Measurements from ENCODE around the gene SLX9.

The SLX9 gene

DNA sequence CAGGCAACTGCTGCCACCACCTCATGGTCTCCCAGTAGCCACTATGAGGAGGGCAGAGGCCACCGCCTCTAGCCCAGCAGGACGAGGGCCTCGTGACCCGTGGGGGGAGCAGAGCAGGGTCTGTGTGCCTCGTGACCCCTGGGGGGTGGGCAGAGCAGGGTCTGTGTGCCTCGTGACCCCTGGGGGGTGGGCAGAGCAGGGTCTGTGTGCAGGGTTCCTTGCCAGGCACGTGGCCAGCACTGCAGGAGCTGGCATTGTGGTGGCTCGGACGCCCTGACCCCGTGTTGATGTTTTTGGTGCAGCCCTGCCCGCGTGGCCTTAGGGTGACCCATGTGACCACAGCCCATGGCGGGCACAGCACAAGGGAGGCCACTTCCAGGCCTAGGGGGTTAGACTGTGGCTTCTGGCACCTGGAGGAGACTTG, 52.8 kb downstream of the SLX9 start:
- no peak overlapping the region for H3K4me3 ChIP-seq (ENCODE audit: low read depth, low read length)
- TF ChIP-seq, protein P1, sequence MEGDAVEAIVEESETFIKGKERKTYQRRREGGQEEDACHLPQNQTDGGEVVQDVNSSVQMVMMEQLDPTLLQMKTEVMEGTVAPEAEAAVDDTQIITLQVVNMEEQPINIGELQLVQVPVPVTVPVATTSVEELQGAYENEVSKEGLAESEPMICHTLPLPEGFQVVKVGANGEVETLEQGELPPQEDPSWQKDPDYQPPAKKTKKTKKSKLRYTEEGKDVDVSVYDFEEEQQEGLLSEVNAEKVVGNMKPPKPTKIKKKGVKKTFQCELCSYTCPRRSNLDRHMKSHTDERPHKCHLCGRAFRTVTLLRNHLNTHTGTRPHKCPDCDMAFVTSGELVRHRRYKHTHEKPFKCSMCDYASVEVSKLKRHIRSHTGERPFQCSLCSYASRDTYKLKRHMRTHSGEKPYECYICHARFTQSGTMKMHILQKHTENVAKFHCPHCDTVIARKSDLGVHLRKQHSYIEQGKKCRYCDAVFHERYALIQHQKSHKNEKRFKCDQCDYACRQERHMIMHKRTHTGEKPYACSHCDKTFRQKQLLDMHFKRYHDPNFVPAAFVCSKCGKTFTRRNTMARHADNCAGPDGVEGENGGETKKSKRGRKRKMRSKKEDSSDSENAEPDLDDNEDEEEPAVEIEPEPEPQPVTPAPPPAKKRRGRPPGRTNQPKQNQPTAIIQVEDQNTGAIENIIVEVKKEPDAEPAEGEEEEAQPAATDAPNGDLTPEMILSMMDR (IDR thresholded peaks at IDR 0.05; ENCODE audit: low read depth, low read length, missing control alignments) = no peak
- DNase-seq (ENCODE audit: low read depth) = no peak

DNA sequence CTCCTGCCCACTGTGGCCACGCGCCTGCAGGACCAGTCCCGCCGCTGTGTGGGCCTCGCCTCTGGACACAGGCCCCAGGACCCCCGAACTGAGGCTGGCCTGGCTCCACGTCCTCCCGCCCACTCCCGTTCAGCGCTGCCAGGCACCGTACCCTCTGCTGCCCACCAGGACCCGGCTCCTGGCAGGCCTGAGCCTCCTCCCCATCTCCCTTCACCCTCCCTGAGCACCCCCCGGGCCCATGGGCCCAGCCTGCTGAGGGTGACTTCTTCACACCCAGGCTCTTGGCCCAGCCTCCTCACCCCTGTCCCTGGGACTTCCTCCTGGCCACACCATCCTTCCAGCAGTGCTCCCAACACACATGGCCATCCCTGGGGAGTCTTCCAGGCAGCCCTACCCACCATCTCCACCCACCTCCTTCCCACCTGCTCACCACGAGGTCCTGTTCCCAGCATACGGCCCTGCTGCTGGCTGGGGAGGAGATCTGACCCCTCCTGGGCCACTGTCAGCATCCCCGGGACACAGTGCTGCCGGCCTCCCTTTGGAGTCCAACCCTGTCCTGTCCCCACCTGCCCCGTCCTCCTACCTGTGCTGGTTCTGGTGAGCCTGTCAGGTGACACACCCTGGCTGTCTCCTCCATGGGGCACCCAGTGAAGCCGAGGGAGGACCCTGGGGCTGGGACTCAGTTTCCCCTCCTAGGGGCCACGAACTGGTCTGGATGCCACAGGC, 53.7 kb downstream of the SLX9 start:
- no peak for DNase-seq (ENCODE audit: low read depth)
- TF ChIP-seq, protein P1 (IDR thresholded peaks at IDR 0.05; ENCODE audit: low read depth, low read length, missing control alignments) = no peak

DNA sequence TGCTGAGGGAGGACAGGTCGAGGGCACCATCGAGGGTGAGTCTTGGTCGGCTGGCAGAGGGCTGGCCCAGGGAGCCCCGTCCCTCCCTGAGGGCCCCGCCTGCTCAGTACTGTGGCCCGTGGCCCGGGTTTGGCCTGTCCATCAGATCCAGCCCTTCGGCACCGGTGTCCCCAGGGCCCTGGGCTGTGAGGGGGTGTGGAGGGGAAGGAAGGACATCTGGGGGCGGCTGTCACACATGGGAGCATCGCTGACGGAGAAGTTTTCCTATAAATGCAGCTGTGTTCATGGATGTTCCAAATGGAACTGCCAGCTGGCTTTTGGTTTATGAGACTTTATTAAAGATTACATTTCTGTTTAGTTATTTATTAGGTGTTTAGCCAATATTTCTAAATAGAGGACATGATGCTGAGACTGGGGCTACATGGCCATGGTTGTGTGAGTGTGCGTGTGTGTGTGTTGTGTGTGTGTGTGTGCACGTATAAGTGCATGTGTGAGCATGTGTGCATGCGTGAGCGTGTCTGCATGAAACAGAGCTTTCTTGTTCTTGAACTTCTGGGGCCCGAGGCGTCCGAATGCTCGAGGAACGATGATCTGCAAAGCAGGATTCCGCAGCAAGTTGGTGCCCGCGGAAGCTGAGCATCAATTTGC, 54.3 kb downstream of the SLX9 start:
- DNase-seq (ENCODE audit: low read depth) = no peak
- no peak overlapping the region for H3K4me3 ChIP-seq (ENCODE audit: low read depth, low read length)
- TF ChIP-seq, protein P1 (IDR thresholded peaks at IDR 0.05; ENCODE audit: low read depth, low read length, missing control alignments) = no peak

More for the DNA sequence above, 53.7 kb downstream of the SLX9 start:
- no peak overlapping the region for H3K4me3 ChIP-seq (ENCODE audit: low read depth, low read length)

DNA sequence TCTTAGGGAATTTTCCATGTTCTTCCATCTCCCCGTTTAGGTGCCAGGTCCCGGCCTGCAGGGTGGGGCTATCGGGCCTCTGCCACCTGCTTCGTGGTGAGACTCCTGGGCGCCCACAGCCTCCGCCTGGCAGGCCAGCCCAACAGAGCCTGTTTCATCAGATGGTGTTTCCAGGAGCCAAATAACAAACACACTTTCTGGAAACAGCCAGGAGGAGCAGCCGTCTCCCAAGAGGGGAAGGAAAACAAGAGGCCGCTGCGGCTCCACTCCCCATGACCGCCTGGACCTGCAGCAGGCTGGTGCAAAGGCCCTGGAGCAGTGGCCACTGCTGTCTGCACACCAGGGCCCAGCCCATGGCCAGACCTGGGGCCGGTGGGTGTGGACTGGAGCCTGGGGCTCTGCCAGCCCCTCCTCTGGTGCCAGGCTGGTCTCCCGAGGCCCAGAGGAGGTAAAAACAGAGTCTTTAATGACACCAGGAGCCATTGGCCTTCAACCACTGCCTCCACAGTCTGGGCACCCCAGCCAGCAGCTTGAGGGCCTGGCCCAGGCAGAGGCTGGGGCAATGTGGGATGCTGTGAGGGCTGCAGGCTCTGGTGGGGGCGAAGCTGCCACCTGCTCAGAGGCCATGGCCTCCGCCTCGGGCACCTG, 55.0 kb downstream of the SLX9 start:
- H3K4me3 ChIP-seq (ENCODE audit: low read depth, low read length) = no peak overlapping the region
- TF ChIP-seq, protein P1 (IDR thresholded peaks at IDR 0.05; ENCODE audit: low read depth, low read length, missing control alignments) = no peak

DNA sequence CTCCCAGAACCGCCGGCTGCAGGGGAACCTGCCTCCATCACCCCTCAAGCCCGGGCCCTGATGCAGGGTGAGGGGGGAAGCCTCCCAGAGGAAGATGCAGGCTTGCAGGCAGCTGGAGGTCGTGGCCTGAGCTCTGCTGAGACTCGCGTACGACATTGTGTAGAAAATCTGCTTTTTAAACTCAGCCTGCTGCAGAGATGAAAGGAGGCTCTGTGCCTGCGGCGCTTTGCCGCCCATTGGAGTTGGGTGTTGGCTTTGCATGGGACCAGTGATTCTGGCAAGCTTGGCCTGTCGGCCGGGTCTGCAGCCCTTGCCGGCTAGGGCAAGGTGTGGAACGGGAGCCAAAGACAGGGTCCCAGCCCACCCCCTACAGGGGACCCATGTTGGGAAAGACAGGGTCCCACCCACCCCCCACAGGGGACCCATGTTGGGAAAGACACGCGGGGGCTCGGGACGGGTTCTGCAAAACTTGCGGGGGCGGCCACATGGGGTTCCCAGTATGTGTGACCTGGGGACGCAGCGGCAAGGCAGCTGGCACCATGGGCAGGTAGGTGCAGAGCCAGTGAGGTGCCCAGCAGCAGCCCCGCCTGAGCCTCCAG, 55.6 kb downstream of the SLX9 start:
- no peak overlapping the region for H3K4me3 ChIP-seq (ENCODE audit: low read depth, low read length)
- DNase-seq (ENCODE audit: low read depth) = no peak
- TF ChIP-seq, protein P1 (IDR thresholded peaks at IDR 0.05; ENCODE audit: low read depth, low read length, missing control alignments) = no peak

More for the DNA sequence above, 55.0 kb downstream of the SLX9 start:
- DNase-seq (ENCODE audit: low read depth) = no peak

DNA sequence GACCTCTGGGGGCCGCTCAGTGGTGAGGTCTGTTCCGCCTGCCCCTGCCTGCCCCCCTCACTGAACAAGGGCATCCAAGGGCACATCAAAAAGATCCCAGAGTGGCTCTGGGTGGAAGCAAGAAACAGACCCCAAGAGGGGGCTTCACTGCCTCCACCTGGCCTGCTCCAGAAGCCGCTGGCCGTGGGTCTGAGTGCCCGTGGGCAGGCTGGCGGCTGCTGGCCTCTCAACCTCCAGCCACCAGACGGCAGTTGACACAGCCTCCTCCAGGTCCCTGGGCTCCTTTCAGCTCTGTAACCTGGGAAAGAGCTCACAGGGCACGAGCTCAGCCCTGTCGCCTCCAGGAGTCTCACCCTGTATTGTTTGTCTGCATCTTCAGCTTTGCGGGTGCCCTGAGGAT, 56.3 kb downstream of the SLX9 start:
- H3K4me3 ChIP-seq (ENCODE audit: low read depth, low read length) = no peak overlapping the region
- no peak for DNase-seq (ENCODE audit: low read depth)
- TF ChIP-seq, protein P1 (IDR thresholded peaks at IDR 0.05; ENCODE audit: low read depth, low read length, missing control alignments) = no peak

All from GM12864 (cell line).